Measurements from ENCODE around the gene DKKL1.

DKKL1 gene

GRCh38 chr19:49356382-49356781 is 7.3 kb upstream of the DKKL1 start:
- no peak overlapping the region for H3K27ac ChIP-seq (ENCODE audit: low read length)
- H3K36me3 ChIP-seq (ENCODE audit: insufficient read depth, low read length): no peaks in the 10 kb centered on the region
- H3K27me3 ChIP-seq (ENCODE audit: insufficient read depth, low read length, poor library complexity): no peaks in the 10 kb centered on the region
- H3K4me2 ChIP-seq (ENCODE audit: insufficient read depth, low read length): no peak overlapping the region
- H3K79me2 ChIP-seq (ENCODE audit: insufficient read depth, low read length): no peaks in the 10 kb centered on the region
- TF ChIP-seq EZH2 (IDR thresholded peaks at IDR 0.05; ENCODE audit: borderline replicate concordance, low read depth, low read length, severe bottlenecking) (no peak), CTCF (IDR thresholded peaks at IDR 0.05; ENCODE audit: borderline replicate concordance, extremely low read depth, low read length, poor library complexity, severe bottlenecking) (no peak)
- no peak overlapping the region for H2AFZ ChIP-seq (ENCODE audit: low read depth, low read length)
- H3K9me3 ChIP-seq (ENCODE audit: insufficient read depth, low read length, severe bottlenecking): no peaks in the 10 kb centered on the region
- no peak overlapping the region for H3K9ac ChIP-seq (ENCODE audit: low read depth, low read length)
- ATAC-seq (ENCODE audit: insufficient read depth, low read depth) (no peak), DNase-seq (no peak)
- H4K20me1 ChIP-seq (ENCODE audit: insufficient read depth, low read length): no peaks in the 10 kb centered on the region
- H3K4me1 ChIP-seq (ENCODE audit: insufficient read depth, low read length): no peaks in the 10 kb centered on the region
- no peak overlapping the region for H3K4me3 ChIP-seq (ENCODE audit: low read depth in 1 of 2, low read length in 2 of 2)

- Histone ChIP-seq H3K4me3 (ENCODE audit: low read depth in 1 of 2, low read length in 2 of 2) (no peak overlapping the region), H3K4me1 (ENCODE audit: insufficient read depth, low read length) (no peaks in the 10 kb centered on the region), H3K36me3 (ENCODE audit: insufficient read depth, low read length) (no peaks in the 10 kb centered on the region), H4K20me1 (ENCODE audit: insufficient read depth, low read length) (no peaks in the 10 kb centered on the region), H2AFZ (ENCODE audit: low read depth, low read length) (no peak overlapping the region), H3K27me3 (ENCODE audit: insufficient read depth, low read length, poor library complexity) (no peaks in the 10 kb centered on the region), H3K79me2 (ENCODE audit: insufficient read depth, low read length) (no peaks in the 10 kb centered on the region), H3K27ac (ENCODE audit: low read length) (no peak overlapping the region), H3K9me3 (ENCODE audit: insufficient read depth, low read length, severe bottlenecking) (no peaks in the 10 kb centered on the region), H3K9ac (ENCODE audit: low read depth, low read length) (no peak overlapping the region), H3K4me2 (ENCODE audit: insufficient read depth, low read length) (no peak overlapping the region)
- DNase-seq (no peak), ATAC-seq (ENCODE audit: insufficient read depth, low read depth) (no peak)
- no peak for TF ChIP-seq CTCF (IDR thresholded peaks at IDR 0.05; ENCODE audit: borderline replicate concordance, extremely low read depth, low read length, poor library complexity, severe bottlenecking)
- TF ChIP-seq EZH2 (IDR thresholded peaks at IDR 0.05; ENCODE audit: borderline replicate concordance, low read depth, low read length, severe bottlenecking): no peak
Measured at GRCh38 chr19:49357186-49357585, 6.5 kb upstream of the DKKL1 start.

GRCh38 chr19:49359851-49360820 is 3.5 kb upstream of the DKKL1 start:
- Histone ChIP-seq H3K79me2 (ENCODE audit: insufficient read depth, low read length) (no peaks in the 10 kb centered on the region), H4K20me1 (ENCODE audit: insufficient read depth, low read length) (no peaks in the 10 kb centered on the region), H3K9ac (ENCODE audit: low read depth, low read length) (no peak overlapping the region), H3K9me3 (ENCODE audit: insufficient read depth, low read length, severe bottlenecking) (no peaks in the 10 kb centered on the region), H3K27ac (ENCODE audit: low read length) (no peak overlapping the region), H3K4me3 (ENCODE audit: low read depth in 1 of 2, low read length in 2 of 2) (no peak overlapping the region), H3K4me1 (ENCODE audit: insufficient read depth, low read length) (no peaks in the 10 kb centered on the region), H2AFZ (ENCODE audit: low read depth, low read length) (no peak overlapping the region), H3K36me3 (ENCODE audit: insufficient read depth, low read length) (no peaks in the 10 kb centered on the region), H3K27me3 (ENCODE audit: insufficient read depth, low read length, poor library complexity) (no peaks in the 10 kb centered on the region), H3K4me2 (ENCODE audit: insufficient read depth, low read length) (no peak overlapping the region)
- TF ChIP-seq EZH2 (IDR thresholded peaks at IDR 0.05; ENCODE audit: borderline replicate concordance, low read depth, low read length, severe bottlenecking): no peak
- TF ChIP-seq CTCF (IDR thresholded peaks at IDR 0.05; ENCODE audit: borderline replicate concordance, extremely low read depth, low read length, poor library complexity, severe bottlenecking): no peak
- no peak for ATAC-seq (ENCODE audit: insufficient read depth, low read depth)
- DNase-seq: no peak

Measured in DND-41 (cell line).